Hepatocyte (in vitro differentiated cells): ENCODE data around the gene ITSN1.

Source experiments
- CTCF ChIP-seq: fragments of 200-600 bp; sonication (generic); IDR thresholded peaks from 2 replicates; pipeline ENCODE4 v1.5.1; 2016; ENCODE audit warnings: antibody characterized with exemption, mild to moderate bottlenecking; ENCODE audit not compliant: poor library complexity
- EZH2 ChIP-seq: fragments of 200-600 bp; sonication (generic); IDR thresholded peaks from 2 replicates; pipeline ENCODE4 v1.6.1; 2016; ENCODE audit warnings: antibody characterized with exemption, mild to moderate bottlenecking, borderline replicate concordance
- EZH2phosphoT487 ChIP-seq: fragments of 200-600 bp; sonication (generic); IDR thresholded peaks from one replicate; pipeline ENCODE4 v1.6.1; 2018; ENCODE audit warnings: antibody characterized with exemption, mild to moderate bottlenecking, low read depth, moderate library complexity; ENCODE audit not compliant: unreplicated experiment, severe bottlenecking

DNA sequence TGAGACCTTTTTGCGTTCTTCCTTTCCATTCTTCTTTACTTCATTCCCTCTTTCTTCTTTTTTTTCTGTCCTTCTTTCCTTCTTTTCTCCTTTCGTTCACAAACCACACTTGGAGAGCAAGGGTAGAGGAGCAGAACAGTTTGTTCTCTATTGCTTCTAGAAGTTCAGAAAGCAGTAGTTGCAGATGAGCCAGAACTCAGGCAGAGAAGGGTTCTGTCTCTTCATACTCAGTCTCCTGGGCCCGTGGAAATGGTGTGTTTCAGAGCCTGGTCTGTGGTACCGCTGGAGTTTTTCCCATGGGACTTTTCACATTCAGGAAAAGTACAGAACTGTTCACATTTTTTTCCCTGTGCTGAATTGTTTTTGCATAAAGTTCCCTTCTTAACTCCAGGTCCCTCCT is 186.3 kb downstream of the ITSN1 start:
- TF ChIP-seq CTCF (no peak), EZH2phosphoT487 (no peak), EZH2 (no peak)
